ENCODE data around the gene FHAD1.

Gene FHAD1

DNA sequence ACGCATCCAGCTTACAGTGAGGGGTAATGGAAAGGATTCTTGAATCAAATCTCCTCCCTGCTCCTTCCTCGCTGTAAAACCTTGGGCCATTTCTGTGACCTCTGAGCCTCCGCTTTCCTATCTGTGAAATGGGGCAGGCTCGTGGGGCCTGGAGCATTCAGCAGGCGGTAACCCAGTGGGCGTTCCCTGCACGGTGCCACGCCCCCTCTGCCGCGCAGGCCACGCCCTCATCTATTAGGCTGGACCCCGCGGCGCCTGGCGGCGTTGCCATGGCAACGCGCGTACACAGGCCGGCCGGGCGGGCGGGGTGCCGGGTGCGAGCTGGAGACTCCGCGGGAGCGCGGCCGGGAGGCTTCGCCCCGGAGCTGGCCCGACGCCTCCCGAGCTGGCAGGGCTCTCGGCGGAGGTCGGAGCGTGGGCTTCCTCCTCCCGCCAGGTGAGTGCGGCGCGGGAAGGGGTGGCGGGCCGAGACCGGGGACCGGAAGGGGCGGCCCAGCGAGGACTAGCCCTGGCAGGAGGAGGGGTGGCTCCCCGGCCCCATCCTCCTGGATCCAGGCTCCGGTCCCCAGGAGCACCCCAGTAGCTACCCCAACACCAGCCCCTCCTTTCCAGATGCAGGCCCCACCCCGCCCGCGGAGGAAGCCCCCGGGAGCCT, at the start of gene FHAD1:
FHAD1 (plus strand) TSS at position 264 of the 655 bp plus-strand sequence. CDS start 4,562 bp downstream, outside the sequence.
- DNase-seq (ENCODE audit: low read depth), result no peak
- no peak within 1 kb of the TSS for H3K4me3 ChIP-seq (ENCODE audit: low read depth, low read length)
- TF ChIP-seq, protein P1, sequence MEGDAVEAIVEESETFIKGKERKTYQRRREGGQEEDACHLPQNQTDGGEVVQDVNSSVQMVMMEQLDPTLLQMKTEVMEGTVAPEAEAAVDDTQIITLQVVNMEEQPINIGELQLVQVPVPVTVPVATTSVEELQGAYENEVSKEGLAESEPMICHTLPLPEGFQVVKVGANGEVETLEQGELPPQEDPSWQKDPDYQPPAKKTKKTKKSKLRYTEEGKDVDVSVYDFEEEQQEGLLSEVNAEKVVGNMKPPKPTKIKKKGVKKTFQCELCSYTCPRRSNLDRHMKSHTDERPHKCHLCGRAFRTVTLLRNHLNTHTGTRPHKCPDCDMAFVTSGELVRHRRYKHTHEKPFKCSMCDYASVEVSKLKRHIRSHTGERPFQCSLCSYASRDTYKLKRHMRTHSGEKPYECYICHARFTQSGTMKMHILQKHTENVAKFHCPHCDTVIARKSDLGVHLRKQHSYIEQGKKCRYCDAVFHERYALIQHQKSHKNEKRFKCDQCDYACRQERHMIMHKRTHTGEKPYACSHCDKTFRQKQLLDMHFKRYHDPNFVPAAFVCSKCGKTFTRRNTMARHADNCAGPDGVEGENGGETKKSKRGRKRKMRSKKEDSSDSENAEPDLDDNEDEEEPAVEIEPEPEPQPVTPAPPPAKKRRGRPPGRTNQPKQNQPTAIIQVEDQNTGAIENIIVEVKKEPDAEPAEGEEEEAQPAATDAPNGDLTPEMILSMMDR (IDR thresholded peaks at IDR 0.05; ENCODE audit: control insufficient read depth, extremely low read depth, insufficient read depth), result no peak

DNA sequence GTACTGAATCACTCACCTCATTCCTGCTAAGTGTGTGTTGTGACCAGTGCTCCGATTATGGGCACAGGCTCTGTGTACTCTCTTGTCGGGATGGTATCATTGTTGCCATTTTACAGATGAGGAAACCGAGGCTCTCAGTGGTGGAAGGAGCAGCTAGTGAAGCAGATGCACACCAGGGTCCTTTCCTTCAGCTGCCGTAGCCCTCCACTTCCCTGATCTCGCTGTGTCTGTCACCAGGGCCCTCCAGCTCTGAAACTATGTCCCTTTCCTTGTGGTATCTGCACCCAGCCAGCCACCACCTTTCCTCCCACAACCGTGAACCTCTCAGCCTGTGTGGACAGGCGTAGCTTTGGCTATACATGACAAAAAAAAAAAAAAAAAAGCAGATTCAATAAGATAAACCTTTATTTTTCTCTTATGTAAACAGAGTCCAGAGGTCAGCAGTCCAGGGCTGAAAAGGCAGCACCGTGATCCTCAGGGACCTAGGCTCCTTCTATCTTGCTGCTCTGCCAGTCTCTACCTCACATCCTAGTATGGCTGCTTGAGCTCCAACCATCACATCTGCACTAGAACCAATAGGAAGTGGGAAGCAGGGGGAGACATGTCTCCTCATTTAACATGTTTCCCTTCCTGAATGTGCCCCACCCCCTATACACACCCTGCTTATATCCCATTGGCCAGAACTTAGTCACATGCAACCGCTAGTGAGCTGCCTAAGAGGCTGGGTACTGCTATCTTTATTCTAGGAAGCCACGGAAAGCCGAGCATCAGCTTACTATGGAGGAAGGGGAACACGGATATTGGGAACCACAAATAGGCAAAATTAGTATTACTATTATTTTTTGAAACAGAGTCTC, 49.2 kb upstream of the FHAD1 start:
- TF ChIP-seq, protein P1 (IDR thresholded peaks at IDR 0.05; ENCODE audit: control insufficient read depth, extremely low read depth, insufficient read depth), result no peak
- no peak overlapping the region for H3K4me3 ChIP-seq (ENCODE audit: low read depth, low read length)
- DNase-seq (ENCODE audit: low read depth), result no peak

DNA sequence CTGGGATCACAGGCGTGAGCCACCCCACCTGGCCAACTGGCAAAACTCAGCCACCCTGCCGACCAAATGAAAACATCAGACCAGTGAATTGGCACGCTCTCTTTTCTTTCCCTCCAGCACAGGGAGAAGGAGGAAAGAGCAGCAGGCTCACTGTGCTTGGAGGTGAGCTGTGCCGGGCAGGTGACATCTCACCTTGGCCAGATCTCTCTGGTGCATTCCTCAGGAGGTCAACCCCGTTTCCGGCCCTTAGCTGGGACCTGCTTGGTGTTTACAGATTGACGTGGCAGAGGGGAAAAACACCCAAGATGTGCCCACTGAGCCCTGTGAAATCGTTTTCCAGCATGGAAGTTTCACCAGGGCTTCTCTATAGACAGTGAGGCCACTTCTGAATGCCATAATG, 48.3 kb upstream of the FHAD1 start:
- TF ChIP-seq, protein P1 (IDR thresholded peaks at IDR 0.05; ENCODE audit: control insufficient read depth, extremely low read depth, insufficient read depth), result no peak
- no peak overlapping the region for H3K4me3 ChIP-seq (ENCODE audit: low read depth, low read length)
- DNase-seq (ENCODE audit: low read depth), result no peak

DNA sequence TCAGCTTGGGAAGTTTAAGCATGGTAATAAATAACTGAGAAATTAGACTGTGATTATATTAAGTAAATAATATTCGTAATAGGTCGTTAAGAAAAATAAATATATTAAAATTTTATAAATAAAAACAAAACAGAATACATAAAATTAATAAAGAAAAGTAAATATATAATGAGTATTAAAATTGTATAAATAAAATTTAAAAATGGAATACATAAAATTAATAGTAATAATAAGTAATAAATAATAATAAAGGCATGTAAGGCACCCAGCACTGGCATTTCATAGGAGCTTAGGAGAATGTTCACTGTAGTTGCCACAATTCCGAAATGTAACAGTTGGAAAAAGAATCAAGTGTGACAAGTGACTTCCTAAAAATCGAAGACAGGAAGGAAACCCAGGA, 45.8 kb upstream of the FHAD1 start:
- DNase-seq (ENCODE audit: low read depth), result no peak
- H3K4me3 ChIP-seq (ENCODE audit: low read depth, low read length), result no peak overlapping the region
- TF ChIP-seq, protein P1 (IDR thresholded peaks at IDR 0.05; ENCODE audit: control insufficient read depth, extremely low read depth, insufficient read depth), result no peak

DNA sequence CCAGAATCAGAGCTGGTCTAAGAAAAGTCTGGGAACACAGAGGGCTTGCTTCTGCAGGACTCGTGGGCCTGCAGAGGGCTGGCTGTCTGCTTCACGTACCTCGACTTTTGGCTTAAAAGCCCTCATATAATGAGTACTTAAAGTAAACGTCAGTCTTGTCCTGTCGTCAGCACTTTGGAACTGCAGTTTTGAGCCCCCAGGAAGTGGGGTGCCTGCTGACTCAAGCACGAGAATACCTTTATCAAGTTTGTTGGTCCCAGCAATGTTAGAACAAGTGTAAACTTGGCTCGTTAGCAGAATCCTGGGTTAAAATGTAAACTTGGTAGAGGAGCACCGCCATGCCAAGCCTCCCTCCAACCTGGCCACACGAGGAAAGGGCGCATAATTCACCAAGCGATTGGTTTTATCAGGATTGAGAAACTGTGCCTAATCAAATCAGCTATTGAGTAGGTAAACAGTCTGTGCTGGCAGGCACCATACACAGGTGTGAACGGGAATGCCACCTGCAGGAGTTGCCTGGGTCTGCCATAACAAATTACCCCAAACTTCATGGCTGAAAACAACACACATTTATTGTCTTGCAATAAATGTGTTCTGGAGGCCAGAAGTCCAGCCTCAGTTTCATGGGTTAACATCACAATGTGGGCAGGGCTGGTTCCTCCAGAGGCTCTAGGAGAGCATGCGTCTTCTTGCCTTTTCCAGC, 45.0 kb upstream of the FHAD1 start:
- TF ChIP-seq, protein P1 (IDR thresholded peaks at IDR 0.05; ENCODE audit: control insufficient read depth, extremely low read depth, insufficient read depth), result no peak
- H3K4me3 ChIP-seq (ENCODE audit: low read depth, low read length), result no peak overlapping the region
- DNase-seq (ENCODE audit: low read depth), result no peak

DNA sequence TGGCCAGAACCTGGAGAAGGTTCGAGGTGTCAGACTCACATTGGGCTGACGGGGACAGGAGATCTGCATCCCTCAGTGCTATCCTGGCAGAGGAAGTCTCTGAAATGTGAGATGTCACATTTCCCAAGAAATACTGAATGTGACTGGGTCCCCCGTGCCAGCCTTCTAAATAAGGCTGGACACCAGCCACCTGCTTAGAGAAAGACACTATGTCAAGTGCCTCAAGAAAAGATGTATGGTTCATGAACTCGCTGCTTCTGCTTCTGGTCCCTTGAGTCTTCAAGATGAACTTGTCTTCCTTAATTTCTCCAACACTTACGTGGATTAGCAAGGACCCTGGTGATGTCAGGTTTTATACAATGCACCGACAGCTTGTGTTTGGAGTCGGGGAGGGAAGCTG, 42.1 kb upstream of the FHAD1 start:
- H3K4me3 ChIP-seq (ENCODE audit: low read depth, low read length), result no peak overlapping the region
- DNase-seq (ENCODE audit: low read depth), result no peak
- TF ChIP-seq, protein P1 (IDR thresholded peaks at IDR 0.05; ENCODE audit: control insufficient read depth, extremely low read depth, insufficient read depth), result no peak
